ENCODE data around the gene ARHGEF19.

Gene ARHGEF19

DNA sequence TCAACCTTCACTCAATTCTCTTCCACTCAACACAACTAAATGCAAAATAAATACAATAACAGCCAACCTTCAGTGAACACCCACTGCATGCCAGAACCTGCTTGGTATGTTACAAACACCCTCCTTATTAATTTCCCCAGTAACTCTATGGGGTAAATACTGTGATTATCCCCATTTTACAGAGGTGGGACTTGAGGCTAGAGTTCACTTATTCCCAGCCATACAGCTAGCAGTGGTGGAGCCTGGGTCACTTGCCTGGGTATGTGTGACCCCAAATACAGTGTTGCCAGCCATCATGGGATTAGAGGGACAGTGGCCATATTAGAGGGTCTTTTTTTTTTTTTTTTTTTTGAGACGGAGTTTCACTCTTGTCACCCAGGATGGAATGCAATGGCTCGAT lies 22.9 kb upstream of the ARHGEF19 start (continued):
- TF ChIP-seq, protein P1, sequence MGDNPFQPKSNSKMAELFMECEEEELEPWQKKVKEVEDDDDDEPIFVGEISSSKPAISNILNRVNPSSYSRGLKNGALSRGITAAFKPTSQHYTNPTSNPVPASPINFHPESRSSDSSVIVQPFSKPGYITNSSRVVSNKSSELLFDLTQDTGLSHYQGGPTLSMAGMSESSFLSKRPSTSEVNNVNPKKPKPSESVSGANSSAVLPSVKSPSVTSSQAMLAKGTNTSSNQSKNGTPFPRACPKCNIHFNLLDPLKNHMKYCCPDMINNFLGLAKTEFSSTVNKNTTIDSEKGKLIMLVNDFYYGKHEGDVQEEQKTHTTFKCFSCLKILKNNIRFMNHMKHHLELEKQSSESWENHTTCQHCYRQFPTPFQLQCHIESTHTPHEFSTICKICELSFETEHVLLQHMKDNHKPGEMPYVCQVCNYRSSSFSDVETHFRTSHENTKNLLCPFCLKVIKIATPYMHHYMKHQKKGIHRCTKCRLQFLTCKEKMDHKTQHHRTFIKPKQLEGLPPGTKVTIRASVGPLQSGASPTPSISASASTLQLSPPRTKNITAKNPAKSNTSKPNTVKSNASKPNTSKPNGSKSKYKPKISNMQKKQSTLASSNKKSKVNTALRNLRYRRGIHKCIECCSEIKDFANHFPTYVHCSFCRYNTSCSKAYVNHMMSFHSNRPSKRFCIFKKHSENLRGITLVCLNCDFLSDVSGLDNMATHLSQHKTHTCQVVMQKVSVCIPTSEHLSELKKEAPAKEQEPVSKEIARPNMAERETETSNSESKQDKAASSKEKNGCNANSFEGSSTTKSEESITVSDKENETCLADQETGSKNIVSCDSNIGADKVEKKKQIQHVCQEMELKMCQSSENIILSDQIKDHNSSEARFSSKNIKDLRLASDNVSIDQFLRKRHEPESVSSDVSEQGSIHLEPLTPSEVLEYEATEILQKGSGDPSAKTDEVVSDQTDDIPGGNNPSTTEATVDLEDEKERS (tag by site-specific recombination; IDR thresholded peaks at IDR 0.05) = no peak
- no peak for TF ChIP-seq ZNF292 (tag by site-specific recombination; IDR thresholded peaks at IDR 0.05; ENCODE audit: borderline replicate concordance, low read depth)
- TF ChIP-seq ZNF670 (tag by site-specific recombination; IDR thresholded peaks at IDR 0.05; ENCODE audit: low read depth) = no peak

- POLR2A ChIA-PET = no interaction called here
- CTCF ChIA-PET = interaction anchor here (0.8 to 1.0 kb wide), 2 partner anchors 40 to 46 kb away, joined by 3 read pairs; no protein-coding TSS in a partner anchor
- H3K4me3 ChIP-seq (ENCODE audit: low read depth, low read length) = no peak overlapping the region
- TF ChIP-seq ZNF626 (tag by site-specific recombination; IDR thresholded peaks at IDR 0.05) = no peak
- no peak for TF ChIP-seq KLF16 (tag by site-specific recombination; IDR thresholded peaks at IDR 0.05)
- TF ChIP-seq ZFP41 (tag by site-specific recombination; IDR thresholded peaks at IDR 0.05; ENCODE audit: borderline replicate concordance) = no peak
- no peak overlapping the region for H3K27ac ChIP-seq (ENCODE audit: extremely low read depth, low read depth, low read length)
- peaks cover 0 to 25% of the 10 kb centered on the region in 2 experiments; a peak in 1 of 3 replicates for H3K36me3 ChIP-seq (ENCODE audit: control insufficient read depth in 2 of 2, insufficient read depth in 1 of 2, low read length in 2 of 2)
- H3K9me3 ChIP-seq (ENCODE audit: control insufficient read depth, insufficient read depth, low read depth, low read length) = no peaks in the 10 kb centered on the region
- H3K4me1 ChIP-seq (ENCODE audit: control insufficient read depth, insufficient read depth, low read length) = peaks cover 9% of the 10 kb centered on the region
Observed at GRCh38 chr1:16233431-16233830, 21.0 kb upstream of the ARHGEF19 start.

DNA sequence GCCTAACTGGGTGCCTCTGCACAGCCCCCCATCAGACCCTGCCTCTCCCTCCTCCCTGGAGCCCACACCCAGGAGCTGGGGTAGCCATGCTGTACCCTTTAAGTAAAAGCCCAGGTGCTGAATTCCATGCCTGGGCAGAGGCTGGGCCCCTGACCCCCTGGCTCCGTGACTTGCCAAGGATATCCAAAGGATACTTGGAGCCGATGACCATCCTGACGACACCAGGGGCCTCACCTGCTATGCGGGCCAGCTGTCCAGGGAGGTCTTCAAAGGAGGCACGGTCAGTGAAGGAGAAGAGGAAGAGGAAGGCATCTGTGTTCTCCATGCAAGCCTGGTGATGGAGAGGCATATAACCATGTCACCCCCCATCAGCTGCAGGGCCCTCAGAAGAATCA lies 19.9 kb upstream of the ARHGEF19 start:
- Histone ChIP-seq H3K4me1 (ENCODE audit: control insufficient read depth, insufficient read depth, low read length) (0 out of 2 replicates have a peak, but pooled peaks cover 3% of the 10 kb centered on the region), H3K9me3 (ENCODE audit: control insufficient read depth, insufficient read depth, low read depth, low read length) (no peaks in the 10 kb centered on the region), H3K27ac (ENCODE audit: extremely low read depth, low read depth, low read length) (no peak overlapping the region), H3K36me3 (ENCODE audit: control insufficient read depth in 2 of 2, insufficient read depth in 1 of 2, low read length in 2 of 2) (peaks cover 0 to 25% of the 10 kb centered on the region in 2 experiments; a peak in 1 of 3 replicates), H3K4me3 (ENCODE audit: low read depth, low read length) (no peak overlapping the region)
- TF ChIP-seq ZNF544 (tag by site-specific recombination; IDR thresholded peaks at IDR 0.05) (no peak), BCL11B (tag by site-specific recombination; IDR thresholded peaks at IDR 0.05; ENCODE audit: low read depth) (no peak), PRDM10 (tag by site-specific recombination; IDR thresholded peaks at IDR 0.05) (no peak), ZFP69B (tag by site-specific recombination; IDR thresholded peaks at IDR 0.05) (no peak), TRIM28 (IDR thresholded peaks at IDR 0.05; ENCODE audit: borderline replicate concordance, low read length) (no peak), ZNF558 (tag by site-specific recombination; IDR thresholded peaks at IDR 0.05) (no peak), ZNF433 (tag by site-specific recombination; IDR thresholded peaks at IDR 0.05; ENCODE audit: low read depth) (no peak), ZNF776 (tag by site-specific recombination; IDR thresholded peaks at IDR 0.05; ENCODE audit: borderline replicate concordance) (no peak), ZNF133 (tag by site-specific recombination; IDR thresholded peaks at IDR 0.05) (no peak), GFI1B (tag by site-specific recombination; IDR thresholded peaks at IDR 0.05) (no peak), ZNF324 (tag by site-specific recombination; IDR thresholded peaks at IDR 0.05) (no peak), SCRT1 (tag by site-specific recombination; IDR thresholded peaks at IDR 0.05; ENCODE audit: borderline replicate concordance) (no peak), IKZF3 (tag by site-specific recombination; IDR thresholded peaks at IDR 0.05) (no peak), ZNF830 (tag by site-specific recombination; IDR thresholded peaks at IDR 0.05; ENCODE audit: low read depth) (no peak), ZNF629 (tag by site-specific recombination; IDR thresholded peaks at IDR 0.05) (no peak), ZNF138 (tag by site-specific recombination; IDR thresholded peaks at IDR 0.05; ENCODE audit: borderline replicate concordance) (no peak), ZNF354C (tag by site-specific recombination; IDR thresholded peaks at IDR 0.05; ENCODE audit: borderline replicate concordance, low read depth) (no peak), HOXC10 (CRISPR knock-in tag; IDR thresholded peaks at IDR 0.05) (no peak), SETDB1 (IDR thresholded peaks at IDR 0.05; ENCODE audit: insufficient read length, low read length) (no peak), AEBP2 (tag by site-specific recombination; IDR thresholded peaks at IDR 0.05; ENCODE audit: borderline replicate concordance) (no peak)
- CTCF ChIA-PET = no interaction called here
- POLR2A ChIA-PET = interaction anchor here (0.8 kb wide), 1 partner anchor 131 kb away, joined by 3 read pairs; no protein-coding TSS in a partner anchor

All from HEK293 (cell line).